GM19240 (cell line): ENCODE results near the gene APOL3.
"Not testable (repeated sequence)": the region's sequence is repeated elsewhere in the genome, so short reads cannot be mapped to it uniquely, and the experiment has no call there.

Experiments
- DNase-seq: peaks from one replicate; pipeline ENCODE4 v3.0.0; 2011; ENCODE audit warnings: low spot score; ENCODE audit not compliant: insufficient read length

APOL3 gene, protein sequence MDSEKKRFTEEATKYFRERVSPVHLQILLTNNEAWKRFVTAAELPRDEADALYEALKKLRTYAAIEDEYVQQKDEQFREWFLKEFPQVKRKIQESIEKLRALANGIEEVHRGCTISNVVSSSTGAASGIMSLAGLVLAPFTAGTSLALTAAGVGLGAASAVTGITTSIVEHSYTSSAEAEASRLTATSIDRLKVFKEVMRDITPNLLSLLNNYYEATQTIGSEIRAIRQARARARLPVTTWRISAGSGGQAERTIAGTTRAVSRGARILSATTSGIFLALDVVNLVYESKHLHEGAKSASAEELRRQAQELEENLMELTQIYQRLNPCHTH

DNA sequence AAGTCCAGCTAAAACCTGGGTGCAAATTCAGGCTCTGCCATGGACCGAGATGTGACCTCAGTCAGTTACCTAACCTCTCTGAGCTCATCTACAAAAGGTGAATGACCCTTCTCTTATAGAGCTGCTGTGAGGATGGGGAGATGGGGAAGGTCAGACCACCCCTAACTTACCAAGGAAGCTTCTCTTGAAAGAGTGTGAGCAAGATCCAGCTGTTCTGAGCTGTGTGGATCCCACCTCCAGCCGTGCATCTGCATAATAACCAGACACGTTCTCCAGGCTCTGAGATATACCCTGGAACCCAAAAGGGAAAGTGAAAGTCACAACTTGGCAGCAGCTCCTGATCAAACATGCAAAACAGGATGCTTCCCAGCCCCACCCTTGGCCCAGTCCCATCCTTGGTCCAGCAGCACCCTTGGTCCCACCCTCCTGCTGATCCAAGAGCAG is at the start of gene APOL3:
TSS of gene APOL3 (minus strand) at position 257 of the 444 bp plus-strand sequence. CDS start 11,700 bp downstream, outside the sequence.
- DNase-seq, result no peak

DNA sequence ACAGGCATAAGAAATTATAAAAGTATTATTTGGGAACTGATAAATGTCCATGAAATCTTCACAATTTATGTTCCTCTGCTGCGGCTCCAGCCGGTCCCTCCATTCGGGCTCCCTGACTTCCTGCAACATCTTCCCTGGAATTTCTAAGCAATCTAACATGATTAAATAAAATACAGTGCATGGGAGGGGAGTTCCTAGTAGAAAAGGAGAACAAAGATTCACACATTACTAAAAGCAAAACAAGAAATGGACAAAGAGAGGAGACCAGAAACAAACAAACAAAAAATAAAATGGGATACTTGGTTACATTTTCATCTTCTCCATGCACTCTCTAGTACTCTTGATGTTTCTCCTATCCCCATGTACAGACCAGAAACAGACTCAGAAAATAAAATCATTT is 49.7 kb upstream of the APOL3 start:
- no peak for DNase-seq

DNA sequence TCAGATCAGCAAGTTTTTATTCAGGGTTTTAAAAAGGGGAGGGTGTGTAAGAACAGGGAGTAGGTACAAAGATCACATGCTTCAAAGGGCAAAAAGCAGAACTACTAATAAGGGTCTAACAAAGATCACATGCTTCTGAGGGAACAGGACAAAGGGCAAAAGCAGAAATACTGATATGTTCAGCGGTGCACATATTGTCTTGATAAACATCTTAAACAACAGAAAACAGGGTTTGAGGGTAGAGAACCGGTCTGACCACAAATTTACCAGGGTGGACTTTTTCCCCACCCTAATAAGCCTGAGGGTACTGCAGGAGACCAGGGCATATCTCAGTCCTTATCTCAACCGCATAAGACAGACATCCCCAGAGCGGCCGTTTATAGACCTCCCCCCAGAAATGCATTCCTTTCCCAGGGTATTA is 48.9 kb upstream of the APOL3 start:
- not testable (repeated sequence) for DNase-seq

DNA sequence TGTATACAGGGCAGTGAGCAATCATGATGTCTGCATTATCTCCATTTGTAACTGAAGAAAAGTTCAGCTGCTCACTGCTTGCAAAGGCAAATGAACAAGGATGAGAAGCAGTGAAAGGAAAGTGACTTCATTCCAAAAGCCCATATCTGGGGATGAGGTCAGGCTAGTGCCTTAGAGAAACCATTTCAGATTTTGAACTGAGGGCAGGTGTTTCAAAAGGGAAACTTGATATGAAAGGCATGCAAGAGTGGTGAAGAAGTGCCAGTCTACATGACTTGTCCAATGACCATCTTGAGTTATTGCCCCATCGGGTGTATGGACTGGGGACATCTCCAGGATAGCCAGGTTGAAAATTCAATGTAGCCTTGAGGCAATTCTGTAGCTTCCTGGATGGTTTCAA is 48.4 kb upstream of the APOL3 start:
- no peak for DNase-seq

DNA sequence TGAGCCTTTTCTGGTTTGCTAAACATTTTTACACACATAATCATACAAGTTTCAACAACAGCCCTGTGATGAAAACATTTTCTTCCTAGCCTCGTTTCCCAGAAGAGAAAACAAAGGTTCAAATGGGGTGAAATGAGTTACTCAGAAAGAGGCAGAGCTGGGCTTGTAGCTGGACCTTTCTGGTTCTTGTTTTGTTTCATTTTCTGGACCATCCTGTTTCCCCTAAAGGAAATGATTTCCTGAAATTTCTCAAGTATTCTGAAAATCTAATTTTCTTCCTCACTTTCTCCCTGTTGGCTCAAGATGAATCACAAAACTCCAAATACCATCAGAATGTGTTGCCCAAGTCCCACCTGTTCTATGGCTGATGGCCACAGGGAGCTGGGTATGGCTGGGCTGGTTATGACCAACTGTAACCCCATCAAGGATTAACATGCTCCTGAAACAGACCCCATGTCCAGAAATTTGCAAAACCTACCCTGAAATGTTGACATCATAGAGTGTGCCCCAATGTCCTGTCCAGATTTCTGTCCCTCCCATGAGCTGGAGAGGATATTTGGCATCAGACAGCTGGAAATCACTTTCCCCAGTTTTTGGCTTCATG is 47.7 kb upstream of the APOL3 start:
- no peak for DNase-seq

DNA sequence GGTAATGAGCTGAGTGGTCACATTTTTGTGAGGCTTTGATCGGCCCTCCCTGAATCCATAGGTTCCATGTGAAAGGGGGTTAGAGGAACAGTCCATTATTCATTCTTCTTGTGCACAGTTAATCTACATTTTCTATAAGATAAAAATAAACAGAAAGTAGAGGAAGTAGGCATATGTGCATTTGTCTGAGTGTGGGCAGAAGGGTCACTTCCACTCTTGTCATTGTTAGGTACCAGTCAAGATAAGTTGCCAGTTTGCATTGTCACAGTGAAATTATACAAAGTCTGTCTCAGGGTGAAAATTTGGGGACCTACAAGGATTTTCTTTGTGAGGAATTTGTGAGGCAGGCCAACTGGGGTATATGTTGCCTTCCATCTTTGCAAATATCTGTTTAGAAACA is 45.7 kb upstream of the APOL3 start:
- no peak for DNase-seq

DNA sequence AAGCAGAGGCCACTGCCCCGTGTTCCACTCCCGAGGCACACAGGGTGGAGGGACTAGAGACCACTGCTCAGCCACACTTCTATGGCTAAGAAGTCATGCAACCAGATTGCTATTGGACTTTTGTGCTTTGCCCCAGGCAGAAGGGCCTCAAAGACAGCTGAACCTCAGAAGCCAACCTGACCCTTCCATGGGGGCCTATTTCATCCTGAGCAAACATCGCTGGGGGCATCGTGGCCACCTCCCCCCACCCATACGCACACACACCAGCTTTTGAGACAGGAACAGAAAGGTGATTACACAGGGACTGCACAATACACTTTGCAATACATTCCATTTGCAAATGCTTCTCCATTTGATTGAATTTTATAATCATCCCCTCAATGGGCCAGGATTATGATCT is 45.0 kb upstream of the APOL3 start:
- not testable (repeated sequence) for DNase-seq

DNA sequence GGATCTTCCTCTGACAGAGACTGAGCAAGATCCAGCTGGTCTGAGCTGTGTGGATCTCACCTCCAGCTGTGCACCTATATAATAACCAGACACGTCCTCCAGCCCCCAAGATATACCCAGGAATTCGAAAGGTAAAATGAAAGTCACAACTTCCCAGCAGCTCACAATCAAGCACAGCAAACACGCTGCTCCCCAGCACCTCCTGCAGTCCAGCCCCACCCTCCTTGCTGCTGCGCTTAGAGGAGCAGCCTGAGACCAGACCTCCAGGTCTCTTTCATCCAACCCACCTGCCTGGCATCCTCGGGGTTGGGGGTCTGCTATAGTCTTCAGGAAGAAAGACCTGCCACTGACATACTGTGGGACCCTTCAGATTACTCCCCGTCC is 44.1 kb upstream of the APOL3 start:
- no peak for DNase-seq

DNA sequence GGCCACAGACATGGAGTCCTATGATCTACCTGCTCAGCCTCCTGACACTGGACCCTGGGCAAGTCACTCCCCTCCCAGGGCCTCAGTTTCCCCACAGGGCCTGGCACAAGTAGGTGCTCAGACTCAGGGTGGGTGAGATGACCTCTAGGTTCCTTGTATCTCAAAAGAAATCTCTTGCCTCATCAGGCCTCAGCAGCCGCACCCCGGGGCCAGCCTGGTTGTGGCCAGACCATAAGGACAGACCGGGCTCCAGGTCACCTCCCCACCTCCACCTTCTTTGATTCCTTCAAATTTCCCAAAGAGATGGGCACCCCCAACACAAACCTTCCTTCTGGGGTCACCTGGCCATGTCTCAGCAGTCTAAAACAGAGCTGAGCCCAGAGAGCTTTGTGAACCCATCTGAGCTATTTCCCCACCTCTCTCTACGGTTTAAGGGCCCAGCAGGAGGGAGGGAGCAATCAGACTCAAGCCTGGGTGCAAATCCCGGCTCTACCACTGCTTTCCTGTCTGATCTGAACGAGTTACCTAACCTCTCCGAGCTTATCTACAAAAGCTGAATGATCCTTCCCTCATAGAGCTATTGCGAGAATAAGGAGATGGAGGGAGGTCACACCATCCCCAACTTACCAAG is 43.6 kb upstream of the APOL3 start:
- DNase-seq, result no peak

DNA sequence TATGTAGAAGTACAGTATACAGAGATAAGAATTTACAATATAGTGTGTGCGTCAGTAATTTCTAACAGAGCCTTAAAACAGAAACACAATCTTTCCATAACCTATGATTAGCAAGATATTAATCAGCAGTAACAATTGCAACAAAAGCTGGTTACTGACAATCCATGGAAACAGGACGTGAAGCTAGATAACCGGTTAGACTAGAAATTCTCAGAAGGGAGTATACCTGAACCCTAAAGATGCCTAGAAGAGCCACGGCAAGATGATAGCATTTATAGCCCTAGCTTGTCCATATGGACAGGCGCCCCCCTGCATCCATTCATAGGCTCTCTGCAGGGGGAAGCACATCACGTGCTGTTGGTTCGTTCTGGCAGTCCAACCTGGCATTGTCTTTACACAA is 42.9 kb upstream of the APOL3 start:
- not testable (repeated sequence) for DNase-seq

DNA sequence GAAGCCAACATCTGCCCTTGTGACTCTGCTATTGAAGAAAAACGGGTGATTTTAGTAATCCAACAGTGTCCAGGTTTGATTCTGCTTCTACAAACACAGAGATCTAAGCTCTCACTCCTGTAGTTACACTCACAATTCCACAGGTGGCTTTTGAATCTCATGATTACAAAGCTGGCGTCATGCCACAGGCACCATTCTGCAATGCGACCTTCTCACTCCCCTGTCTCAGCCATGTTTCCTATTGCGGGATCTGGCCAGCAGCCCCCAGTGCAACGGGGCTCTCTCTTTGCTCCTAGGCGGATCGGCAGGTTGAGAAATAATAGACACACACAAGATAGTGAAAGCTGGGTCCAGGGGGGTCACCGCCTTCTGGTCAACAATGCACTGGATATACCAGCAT is 42.4 kb upstream of the APOL3 start:
- not testable (repeated sequence) for DNase-seq

DNA sequence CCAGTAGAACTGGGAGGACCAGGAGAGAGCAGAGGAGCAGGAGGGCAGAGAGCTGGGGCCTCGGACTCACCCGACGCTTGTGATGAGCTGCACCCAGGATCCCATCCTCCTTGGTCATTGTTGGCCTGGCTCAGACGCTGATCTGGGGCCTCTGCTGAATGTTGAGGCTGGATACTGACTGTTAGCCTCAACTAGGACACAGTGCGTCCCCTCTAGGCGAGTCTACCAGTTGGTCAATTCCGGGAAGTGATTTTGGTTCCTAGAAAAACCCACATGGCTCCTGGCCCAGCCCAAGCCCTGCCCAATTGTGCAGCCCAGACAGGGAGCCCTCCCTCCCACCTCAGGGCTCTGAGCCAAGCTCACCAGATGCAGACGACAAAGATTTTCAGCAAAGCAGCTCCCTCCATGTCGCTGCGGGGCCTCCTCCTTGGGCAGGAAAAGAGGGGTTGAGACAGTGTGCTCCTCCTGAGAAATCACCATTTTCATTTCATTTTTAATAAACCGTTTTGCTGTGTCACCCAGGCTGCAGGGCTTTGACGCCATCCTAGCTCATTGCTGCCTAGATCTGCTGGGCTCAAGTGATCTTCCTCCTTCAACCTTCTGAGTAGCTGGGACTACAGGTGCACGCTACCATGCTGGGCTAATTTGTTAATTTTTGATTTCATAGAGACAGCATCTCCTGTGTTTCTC is 41.2 kb upstream of the APOL3 start, which contains the start of gene APOL4:
TSS of gene APOL4 (minus strand) at position 180 of the 690 bp plus-strand sequence. CDS start at position 105, 75 bp downstream.
- no peak for DNase-seq

DNA sequence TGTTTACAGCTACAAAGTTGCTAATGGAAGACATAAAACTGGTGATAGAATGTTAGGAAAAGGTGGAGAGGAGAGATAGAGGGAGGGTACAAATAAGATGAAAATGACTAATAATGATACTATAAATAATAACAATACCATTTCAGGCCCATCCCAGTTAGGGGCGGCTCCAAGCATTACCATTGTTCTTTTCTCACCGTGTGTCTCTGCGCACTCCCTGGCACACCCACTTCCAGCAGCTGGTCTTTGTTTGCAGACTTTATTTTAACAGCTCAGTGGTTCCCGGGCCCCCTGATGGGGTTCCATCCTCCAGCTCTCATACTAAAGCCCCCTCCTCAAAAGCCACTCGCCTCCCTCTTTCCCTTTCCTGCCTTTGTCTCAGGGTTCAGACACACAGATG is 40.5 kb upstream of the APOL3 start:
- DNase-seq, result not testable (repeated sequence)

DNA sequence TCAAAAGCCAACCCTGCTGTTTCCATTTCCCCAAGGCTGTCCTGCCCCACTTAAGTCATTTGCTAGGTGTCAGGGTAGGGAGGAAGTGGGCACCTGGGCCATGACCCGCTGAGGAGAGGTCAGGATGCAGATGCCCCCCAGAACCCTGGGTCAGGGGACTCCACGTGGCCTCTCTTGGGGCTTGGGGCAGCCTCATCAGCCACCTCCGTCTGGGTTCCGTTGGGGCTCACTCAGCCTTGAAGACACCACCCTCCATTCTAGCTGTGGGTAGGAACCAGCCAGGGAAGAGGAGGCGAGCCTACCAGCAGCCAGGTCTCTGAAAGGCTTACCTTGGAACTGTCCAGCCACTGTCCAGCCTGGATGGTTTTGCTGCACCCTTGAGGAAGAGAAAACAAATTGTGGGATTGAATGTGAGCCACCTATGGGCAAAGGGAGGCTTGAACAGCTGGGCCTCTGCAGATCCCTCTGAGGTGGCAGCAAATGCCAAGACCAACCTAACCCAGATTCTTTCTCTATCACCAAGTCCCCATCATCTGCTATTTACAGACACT is 38.5 kb upstream of the APOL3 start:
- no peak for DNase-seq

DNA sequence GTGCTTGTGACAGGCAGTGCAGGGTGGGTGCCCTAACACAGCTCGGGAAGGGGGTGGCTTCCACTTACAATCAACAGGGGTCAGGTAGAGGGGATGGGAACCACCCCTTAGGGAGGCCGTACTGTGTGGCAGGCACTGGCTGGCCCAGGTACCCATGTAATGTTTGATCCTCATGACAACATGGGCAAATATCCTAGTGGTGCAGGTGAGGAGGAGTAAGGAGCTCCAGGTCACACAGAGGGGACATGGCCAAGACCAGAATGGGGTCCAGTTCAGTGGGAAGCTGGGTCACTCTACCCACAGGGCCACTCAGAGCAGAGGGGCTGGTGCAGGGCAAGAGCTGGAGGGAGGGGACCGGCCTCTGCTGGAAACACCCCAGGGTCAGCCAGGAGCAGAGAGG is 38.0 kb upstream of the APOL3 start:
- DNase-seq, result no peak

DNA sequence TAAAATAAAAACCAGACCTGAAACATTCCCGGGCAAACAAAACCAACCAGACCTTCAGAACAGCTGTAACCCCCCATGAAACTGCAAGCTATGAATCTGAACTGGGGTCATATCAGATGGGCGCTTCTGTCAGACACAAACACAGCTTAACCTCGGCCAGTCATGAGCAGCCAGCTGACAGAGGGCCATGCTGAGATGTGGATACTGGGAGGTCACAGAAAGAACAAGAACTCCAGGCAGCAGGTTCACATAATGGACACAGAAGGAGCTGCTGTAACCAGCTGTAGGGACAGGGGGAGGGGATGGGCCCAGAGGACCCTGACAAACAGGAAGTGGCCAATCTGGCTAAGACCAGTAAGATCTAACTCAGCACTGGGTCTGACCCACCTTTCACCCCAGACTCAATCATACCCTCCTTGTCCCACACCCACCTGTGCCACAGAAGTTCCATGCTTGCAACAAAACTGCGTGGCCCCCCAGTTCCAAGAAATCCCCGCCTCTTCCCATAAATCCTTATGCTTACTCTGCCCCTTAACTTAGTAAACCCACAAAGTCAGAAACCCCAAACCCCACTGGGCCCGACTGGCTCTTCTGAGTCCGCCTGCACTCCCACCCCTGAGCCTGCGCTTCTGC is 37.1 kb upstream of the APOL3 start:
- no peak for DNase-seq

DNA sequence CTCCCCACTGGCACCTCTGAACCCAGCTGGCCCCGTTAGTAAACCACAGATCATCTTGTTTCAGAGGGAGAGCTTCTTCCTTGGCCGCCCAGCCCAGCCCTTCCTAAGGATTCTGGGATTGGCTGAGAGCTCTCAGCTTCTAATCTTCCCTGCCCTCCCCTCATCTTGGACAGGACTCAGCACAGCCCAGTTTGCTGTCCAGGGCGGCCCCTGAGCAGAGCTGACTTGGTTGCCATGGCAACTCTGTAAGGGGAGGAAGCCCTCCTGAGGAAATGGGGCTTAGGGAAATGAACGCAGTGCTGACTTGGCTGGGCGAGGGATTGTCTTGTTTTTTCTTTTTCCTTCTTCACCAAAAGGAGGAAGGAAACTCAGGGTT is 36.5 kb upstream of the APOL3 start:
- DNase-seq, result no peak

DNA sequence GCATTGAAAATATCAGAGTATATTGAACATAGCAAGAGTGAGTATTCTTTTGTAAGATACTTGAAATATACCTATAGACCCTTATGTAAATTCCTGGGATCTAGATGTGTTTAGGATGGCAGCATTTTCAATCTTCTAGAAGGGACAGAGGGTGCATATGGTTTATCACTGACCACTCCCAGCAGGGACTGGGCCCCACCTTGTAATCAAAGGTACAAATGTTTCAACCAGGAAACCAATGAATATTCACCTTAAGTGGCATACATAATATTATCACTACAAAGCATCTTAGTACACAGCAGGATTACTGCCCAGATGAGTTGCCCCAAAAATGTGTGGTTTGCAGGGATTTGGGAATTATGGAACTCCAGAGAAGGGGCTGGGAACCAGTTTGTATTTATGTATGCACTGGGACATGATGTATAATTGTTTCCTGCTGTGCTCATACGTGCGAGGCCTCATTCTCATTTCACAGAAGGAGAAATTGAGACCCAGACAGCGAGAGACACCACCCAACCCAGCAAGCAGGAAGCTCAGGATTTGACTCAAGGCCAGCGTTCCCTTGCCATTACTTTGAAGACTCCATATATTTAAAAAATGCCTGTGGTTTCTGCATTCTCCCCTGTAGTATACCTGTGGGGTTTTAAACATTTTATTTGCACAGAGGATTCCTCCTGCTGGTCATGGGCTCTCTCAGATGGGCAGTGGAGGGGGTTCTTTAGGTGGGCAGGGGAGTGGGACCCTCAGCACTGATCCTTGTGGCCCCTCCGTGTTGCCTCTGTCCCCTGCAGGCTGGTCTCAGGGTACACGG is 35.9 kb upstream of the APOL3 start:
- DNase-seq, result no peak

DNA sequence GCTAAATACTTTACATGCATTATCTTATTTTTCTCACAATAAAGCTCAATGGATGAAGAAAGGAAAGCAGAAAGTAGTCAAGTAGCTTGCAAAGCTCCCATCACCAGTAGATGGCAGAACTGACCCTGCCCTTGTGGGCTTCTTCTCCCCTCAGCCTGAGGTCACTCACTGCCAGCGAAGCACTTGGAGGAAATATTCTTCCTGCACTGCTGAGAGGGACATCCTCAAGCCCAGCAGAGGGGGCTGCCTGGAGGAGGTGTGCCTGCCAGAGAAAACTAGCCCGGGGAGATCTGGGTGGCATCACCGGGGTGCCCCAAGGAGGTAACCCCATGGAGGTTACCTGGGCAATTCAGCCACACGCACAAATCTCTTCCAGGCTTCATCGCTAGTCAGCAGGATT is 34.4 kb upstream of the APOL3 start:
- no peak for DNase-seq

DNA sequence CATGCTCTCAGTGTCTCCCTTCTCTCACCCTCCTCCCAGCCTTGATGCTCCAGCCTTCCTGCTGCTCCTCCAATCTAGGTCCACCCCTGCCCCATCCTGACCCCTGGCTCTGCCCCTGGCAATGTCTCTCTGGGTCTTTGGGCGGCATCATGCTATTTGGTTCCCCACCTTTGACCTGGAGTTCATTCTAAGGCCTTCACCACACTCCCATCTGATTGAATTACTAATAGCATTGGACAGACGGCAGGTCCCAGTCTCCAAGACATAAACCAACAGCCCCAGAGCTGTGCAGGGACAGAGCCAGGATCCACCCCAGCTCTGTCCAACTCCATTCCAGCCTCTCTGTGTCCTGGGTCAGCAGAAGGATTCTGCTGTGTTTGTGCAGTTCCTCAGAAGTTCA is 33.8 kb upstream of the APOL3 start:
- DNase-seq, result no peak
